GM19468 (cell line): ENCODE results near the gene CAPNS2.

Source experiments
- ATAC-seq: cut with Tn5 transposase; IDR thresholded peaks from one replicate; pipeline ENCODE4 v1.9.1; 2021; ENCODE audit warnings: mild to moderate bottlenecking, moderate library complexity, moderate number of reproducible peaks; ENCODE audit not compliant: unreplicated experiment; ENCODE audit errors: extremely low read depth

CAPNS2 gene

DNA sequence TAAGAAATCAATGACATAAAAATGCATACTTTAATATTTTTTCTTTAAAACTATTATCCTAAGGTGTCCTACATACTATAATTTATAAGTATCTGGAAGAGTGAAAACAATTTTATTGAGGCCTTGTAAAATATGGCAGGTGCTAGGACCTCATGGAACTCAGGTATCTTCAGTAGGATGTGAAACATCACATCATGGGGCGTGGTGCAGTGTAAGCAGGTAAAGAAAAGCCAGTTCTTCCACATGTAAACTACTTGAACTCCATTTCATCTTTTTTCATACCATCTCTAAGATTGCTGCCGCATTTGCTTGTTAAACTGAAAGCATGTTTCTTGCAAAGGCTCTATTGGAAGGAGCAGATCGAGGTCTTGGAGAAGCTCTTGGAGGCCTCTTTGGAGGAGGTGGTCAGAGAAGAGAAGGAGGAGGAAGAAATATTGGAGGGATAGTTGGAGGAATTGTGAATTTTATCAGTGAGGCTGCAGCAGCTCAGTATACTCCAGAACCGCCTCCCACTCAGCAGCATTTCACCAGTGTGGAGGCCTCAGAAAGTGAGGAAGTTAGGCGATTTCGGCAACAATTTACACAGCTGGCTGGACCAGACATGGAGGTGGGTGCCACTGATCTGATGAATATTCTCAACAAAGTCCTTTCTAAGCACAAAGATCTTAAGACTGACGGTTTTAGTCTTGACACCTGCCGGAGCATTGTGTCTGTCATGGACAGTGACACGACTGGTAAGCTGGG lies at the start of gene CAPNS2:
Gene CAPNS2 (plus strand): TSS at position 253 of the 744 bp plus-strand sequence. CDS start 73 bp downstream, at position 326.
- no peak for ATAC-seq

DNA sequence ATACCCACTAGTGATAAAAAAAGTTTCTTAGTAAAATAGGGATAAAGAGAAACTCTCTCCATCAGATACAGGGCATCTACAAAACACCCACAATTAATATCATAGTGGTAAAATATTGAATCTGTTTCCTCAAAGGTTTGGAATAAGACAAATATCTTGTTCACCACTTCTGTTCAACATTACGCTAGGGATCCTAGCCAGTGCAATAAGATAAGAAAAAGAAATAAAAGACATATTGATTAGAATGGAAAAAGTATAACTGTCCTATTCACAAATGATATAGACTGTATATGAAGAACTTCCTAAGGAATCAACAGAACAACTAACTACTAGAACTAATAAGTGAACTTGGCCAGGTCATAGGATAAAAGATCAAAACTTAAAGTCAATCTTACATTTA lies 44.7 kb upstream of the CAPNS2 start:
- no peak for ATAC-seq

GRCh38 chr16:55526441-55526840 lies 40.0 kb upstream of the CAPNS2 start:
- ATAC-seq, result no peak

GRCh38 chr16:55527885-55528284 lies 38.6 kb upstream of the CAPNS2 start:
- no peak for ATAC-seq

DNA sequence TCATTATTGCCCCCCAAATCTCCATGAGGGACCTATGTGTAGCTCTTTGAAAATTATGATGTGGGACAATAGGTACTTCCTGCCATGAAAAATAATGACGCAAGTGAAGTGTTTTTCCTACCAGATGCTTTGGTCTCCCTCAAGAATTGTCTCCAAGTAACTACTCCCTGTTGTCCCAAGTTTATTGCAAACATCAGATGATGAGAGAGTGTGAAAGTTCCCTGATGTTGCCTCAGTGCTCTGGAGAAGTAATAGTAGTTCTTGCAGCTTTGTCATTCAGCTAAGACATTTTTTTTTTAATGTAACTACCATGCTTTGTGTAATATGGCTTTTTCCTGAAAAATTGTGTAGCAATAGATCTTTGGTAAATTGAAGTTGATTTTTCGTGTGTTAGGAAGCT lies 37.5 kb upstream of the CAPNS2 start:
- ATAC-seq, result no peak

DNA sequence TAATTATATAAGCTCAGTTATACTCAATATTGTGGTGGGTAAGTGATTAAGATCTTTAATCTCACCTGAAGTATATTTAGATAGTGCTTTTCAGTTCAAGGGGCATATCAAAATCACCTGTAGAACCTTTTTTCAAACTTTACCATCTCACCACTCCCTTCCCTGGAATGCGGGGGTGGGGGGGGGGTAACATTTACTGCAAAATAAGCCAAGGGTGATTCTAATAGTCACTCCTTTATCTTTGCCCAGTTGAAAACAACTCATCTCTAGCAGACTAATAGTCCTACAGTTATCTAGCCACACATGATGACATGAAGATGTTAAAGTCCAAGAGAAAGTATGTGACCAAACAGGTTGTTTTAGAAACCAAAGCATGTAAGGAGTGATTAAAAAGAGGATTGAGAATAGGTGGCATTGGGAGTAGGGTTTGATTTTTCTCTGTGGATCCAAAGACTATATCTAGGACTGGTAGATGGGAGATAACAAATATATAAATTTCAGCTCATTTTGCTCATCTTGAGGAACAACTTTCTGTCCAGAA lies 36.1 kb upstream of the CAPNS2 start:
- ATAC-seq, result no peak

DNA sequence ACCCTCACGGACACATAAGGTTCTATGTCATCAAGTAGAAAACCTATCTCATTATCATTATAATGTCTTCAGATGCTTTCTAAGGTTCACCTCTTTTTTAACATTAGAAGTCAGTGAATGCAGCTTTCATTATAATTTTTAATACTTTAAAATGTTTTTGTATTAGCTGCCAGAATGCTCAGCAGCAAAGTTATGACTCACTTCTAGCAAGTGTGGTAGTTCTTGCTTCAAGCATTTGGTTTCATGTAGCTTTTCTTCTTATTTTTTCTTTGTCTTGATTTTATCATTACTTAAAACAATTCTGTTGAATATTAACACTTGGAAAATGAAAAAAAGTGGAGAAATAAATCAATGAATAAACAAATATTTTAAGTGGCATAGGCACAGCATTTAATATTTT lies 34.3 kb upstream of the CAPNS2 start:
- ATAC-seq, result no peak

GRCh38 chr16:55534756-55535155 lies 31.7 kb upstream of the CAPNS2 start:
- no peak for ATAC-seq

- no peak for ATAC-seq
These were observed 27.4 kb upstream of the CAPNS2 start for GRCh38 chr16:55539049-55539448.

GRCh38 chr16:55539488-55539887 lies 27.0 kb upstream of the CAPNS2 start:
- no peak for ATAC-seq

GRCh38 chr16:55540221-55540620 lies 26.3 kb upstream of the CAPNS2 start:
- ATAC-seq, result no peak

DNA sequence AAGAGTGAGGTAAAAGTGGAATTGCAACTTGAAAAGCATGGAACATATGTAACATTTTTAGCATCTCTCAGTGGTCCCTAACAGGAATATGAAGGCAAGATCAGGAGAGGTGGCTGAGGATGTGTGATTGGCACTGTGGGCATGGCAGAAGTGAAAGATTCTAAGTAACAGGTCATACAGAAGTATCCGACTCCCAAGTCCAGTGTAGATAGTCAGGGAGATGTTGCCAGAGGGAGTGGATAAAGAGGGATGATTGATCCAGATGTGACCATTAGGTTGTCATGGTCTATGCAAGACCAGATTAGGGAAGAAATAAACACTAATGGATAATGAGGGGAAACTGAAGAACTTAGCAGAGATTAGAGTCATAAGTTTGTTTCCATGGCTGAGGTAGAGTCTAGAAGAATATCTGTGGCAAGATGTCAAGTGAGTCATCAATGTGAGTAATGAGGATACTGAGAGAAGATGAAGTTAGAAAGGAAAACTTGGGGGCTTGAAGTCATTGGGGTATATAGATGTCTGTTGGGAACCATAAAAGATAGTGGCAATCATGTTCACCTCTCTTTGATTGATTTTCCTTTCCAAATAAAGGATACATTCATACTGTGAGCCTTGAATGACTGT lies 23.9 kb upstream of the CAPNS2 start:
- ATAC-seq, result no peak

DNA sequence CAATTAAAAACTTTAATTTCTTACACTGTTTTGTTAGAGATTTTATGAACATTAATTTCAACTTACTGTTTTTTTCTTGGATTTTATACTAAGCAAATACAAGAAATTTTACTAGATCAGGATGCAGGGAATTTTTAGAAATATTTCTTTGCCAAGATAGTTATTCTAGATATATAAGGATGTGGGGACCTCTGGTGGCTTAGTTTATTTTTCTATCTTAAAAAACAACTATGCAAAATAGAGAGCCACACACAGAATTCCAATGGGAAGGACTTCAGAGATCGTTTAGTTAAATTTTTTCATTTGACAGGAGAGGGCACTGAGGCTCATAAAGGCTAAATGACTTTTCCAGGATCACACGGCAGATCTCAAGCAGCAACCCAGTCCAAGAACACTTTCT lies 23.0 kb upstream of the CAPNS2 start:
- no peak for ATAC-seq

DNA sequence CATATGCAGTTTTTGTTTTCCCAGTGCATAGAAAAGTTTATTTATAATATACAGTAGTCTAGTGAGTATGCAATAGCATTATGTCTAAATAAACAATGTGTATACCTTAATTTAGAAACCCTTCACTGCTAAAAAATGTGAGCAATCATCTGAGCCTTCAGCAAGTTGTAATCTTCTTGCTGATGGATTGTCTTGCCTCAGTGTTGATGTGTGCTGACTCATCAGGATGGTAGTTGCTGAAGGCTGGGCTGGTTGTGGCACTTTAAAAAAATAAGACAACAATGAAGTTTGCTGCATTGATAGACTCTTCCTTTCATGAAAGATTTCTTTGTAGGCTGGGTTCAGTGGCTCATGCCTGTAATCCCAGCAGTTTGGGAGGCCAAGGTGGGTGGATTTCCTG lies 13.9 kb upstream of the CAPNS2 start:
- ATAC-seq, result no peak

- ATAC-seq, result no peak
These were observed 11.0 kb upstream of the CAPNS2 start for GRCh38 chr16:55555436-55555835.

- ATAC-seq, result no peak
These were observed 9.3 kb upstream of the CAPNS2 start for GRCh38 chr16:55557186-55557585.

DNA sequence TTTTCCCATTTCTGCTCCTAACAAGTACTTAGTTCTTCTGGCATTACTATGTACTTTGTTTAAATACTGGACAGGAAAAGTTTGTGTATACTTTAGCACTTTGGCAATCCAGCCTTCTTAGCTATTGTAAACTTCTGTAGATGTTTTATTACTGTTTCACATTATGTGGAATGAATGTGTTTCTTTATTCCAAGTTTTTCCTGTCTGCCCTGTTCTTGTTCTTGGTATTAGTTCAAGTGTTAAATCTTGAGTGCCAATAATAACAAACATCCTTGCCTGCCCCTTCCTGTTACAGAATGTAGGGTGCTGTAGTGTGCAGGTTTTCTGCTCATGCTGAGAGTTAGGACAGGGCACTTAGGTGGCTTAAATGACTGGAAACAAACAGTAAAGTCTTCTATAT lies 7.3 kb upstream of the CAPNS2 start:
- no peak for ATAC-seq

DNA sequence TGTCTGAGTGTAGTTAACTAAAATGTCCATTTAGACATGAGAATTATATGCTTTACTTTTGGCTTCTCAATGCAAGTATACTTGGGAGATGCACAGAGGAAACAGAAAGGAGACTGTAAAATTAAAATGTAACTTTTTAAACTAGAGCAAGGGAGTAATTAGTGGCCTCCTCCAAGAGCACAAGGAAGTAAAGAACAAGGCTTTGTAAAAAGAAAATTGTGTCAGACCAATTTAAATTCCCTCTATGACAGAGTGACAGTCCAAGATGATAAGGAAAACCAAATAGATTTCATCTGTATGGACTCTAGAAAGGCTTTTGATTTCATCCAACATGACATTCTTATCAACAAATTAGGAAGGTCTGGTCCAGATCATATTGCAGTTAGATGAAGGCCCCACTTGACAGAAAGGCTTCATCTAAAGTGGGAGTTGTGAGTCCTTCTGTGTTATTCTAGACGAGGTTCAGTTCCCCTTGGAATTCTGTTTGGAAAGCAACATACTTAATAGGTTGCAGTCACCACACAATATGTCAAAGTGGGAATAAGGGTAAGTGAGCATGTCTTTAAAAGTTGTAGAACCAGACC lies 6.5 kb upstream of the CAPNS2 start:
- no peak for ATAC-seq

GRCh38 chr16:55561319-55561848 lies 5.1 kb upstream of the CAPNS2 start:
- no peak for ATAC-seq

DNA sequence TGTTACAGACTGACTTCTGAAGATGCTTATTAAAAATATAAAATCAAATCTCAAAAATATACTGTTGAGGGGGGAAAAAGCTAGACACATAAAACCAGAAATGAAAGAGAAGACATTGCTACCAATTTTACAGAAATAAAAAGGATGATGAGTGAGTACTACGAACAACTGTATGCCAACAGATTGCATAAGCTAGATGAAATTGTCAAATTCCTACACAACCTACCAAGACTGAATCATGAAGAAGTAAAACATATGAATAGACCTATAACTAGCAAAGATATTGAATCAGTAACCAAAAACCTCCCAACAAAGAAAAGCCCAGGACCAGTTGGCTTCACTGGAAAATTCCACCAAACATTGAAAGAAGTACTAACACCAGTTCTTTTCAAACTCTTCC lies 3.5 kb upstream of the CAPNS2 start:
- ATAC-seq, result no peak

GRCh38 chr16:55563797-55564196 lies 2.7 kb upstream of the CAPNS2 start:
- ATAC-seq, result no peak
